ENCODE data around the gene LRRC2. TPM values are rescaled to one million over a fixed set of nuclear protein-coding genes. Genes with fewer than 3 reads are reported as not detected.
"Not testable (repeated sequence)": the region's sequence is repeated elsewhere in the genome, so short reads cannot be mapped to it uniquely, and the experiment has no call there.

LRRC2 gene
- total RNA-seq, 2 donors from 2014 or later, result 7.0 to 29.7 TPM

DNA sequence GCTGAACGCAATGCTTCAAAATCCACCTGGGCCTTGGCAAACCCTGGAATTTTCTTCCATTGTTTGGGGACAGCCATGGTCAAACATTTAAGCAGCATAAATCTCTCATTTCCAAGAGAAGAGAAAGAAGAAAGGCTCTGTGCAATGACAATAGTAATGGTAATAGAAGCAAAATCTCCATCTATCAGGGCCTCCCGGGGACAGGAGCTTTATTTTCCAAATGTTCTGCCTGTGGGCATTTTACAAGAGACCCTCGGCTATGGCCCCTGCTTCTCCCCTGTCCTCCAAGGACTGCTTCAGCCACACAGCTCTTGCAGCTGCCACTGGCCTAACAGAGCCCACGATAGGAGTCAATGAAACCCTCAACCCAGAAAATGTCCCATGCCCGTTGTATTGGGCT, 33.5 kb upstream of the LRRC2 start:
- TF ChIP-seq, protein P1, sequence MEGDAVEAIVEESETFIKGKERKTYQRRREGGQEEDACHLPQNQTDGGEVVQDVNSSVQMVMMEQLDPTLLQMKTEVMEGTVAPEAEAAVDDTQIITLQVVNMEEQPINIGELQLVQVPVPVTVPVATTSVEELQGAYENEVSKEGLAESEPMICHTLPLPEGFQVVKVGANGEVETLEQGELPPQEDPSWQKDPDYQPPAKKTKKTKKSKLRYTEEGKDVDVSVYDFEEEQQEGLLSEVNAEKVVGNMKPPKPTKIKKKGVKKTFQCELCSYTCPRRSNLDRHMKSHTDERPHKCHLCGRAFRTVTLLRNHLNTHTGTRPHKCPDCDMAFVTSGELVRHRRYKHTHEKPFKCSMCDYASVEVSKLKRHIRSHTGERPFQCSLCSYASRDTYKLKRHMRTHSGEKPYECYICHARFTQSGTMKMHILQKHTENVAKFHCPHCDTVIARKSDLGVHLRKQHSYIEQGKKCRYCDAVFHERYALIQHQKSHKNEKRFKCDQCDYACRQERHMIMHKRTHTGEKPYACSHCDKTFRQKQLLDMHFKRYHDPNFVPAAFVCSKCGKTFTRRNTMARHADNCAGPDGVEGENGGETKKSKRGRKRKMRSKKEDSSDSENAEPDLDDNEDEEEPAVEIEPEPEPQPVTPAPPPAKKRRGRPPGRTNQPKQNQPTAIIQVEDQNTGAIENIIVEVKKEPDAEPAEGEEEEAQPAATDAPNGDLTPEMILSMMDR (IDR thresholded peaks at IDR 0.05), result no peak
- no peaks in the 10 kb centered on the region for H3K9me3 ChIP-seq
- no peaks in the 10 kb centered on the region for H3K27me3 ChIP-seq
- no peak overlapping the region for H3K27ac ChIP-seq
- no peaks in the 10 kb centered on the region for H3K36me3 ChIP-seq
- H3K4me3 ChIP-seq, result no peak overlapping the region
- H3K4me1 ChIP-seq, result no peaks in the 10 kb centered on the region
- DNase-seq (ENCODE audit: low spot score), result no peak

DNA sequence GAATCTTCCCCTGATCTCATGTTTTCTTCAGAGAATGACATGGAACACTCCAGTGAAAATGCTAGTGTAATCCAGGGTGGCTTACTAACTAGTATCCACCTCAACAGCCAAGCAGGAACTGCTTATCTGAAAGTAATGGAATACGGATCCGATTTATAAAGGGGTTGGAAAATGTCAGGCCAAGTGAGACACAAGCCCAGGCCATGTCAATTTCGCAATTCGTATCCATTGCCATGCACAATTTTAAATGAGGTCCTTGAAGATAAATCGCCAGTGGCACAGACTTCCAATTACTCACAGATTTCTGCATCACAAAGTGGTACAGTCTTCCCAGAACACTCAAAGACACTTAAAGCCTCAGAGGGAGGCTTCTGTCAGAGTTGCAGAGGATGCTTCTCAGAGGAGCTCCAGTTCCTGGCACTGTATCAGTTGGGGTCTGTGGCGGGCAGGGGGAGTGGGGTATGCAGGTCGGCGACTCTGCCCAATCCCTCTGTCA, 29.8 kb upstream of the LRRC2 start:
- H3K4me3 ChIP-seq, result no peak overlapping the region
- H3K27ac ChIP-seq, result no peak overlapping the region
- H3K36me3 ChIP-seq, result no peaks in the 10 kb centered on the region

DNA sequence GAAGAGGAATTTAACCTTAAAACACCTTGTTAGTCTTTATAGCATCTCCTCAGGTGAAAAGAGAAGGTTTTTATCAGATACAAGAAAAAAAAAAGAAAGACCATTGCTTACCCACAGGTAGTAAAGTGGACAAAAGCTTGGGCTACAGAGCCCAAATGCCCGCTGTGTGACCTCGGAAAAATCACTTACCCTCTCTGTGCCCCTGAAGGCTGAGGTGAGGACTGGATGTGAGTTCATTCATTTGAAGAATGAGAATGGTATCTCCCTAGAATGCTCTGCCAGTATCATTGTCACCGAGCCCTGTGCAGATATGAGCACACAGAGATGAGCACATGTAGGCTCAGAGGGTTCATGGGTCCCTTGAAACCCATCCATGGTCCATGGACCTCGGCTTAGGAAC, 28.6 kb upstream of the LRRC2 start:
- Histone ChIP-seq H3K27me3 (no peaks in the 10 kb centered on the region), H3K36me3 (no peaks in the 10 kb centered on the region), H3K4me3 (no peak overlapping the region), H3K9me3 (no peaks in the 10 kb centered on the region), H3K27ac (no peak overlapping the region), H3K4me1 (no peaks in the 10 kb centered on the region)
- TF ChIP-seq, protein P1 (IDR thresholded peaks at IDR 0.05), result no peak
- DNase-seq (ENCODE audit: low spot score), result no peak

More for the DNA sequence above, 29.8 kb upstream of the LRRC2 start:
- no peak for DNase-seq (ENCODE audit: low spot score)
- no peaks in the 10 kb centered on the region for H3K9me3 ChIP-seq
- TF ChIP-seq, protein P1 (IDR thresholded peaks at IDR 0.05), result no peak
- H3K4me1 ChIP-seq, result no peaks in the 10 kb centered on the region
- no peaks in the 10 kb centered on the region for H3K27me3 ChIP-seq

DNA sequence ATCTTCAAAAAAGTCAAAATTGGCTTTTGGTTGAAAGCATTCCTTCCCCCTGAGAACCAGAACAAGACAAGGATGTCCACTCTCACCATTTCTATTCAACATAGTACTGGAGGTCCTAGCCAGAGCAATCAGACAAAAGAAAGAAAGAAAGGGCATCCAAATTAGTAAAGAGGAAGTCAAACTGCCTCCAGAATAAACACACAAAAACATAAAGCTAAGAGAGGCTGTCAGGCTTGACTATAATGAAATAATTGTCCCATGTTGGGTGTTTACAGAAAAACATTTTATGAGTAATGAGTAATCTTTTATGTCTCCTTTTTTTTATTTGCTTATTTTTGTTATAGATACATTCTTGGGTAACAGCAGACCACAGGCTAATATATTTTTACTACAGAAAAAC, 27.9 kb upstream of the LRRC2 start:
- TF ChIP-seq, protein P1 (IDR thresholded peaks at IDR 0.05), result no peak

DNA sequence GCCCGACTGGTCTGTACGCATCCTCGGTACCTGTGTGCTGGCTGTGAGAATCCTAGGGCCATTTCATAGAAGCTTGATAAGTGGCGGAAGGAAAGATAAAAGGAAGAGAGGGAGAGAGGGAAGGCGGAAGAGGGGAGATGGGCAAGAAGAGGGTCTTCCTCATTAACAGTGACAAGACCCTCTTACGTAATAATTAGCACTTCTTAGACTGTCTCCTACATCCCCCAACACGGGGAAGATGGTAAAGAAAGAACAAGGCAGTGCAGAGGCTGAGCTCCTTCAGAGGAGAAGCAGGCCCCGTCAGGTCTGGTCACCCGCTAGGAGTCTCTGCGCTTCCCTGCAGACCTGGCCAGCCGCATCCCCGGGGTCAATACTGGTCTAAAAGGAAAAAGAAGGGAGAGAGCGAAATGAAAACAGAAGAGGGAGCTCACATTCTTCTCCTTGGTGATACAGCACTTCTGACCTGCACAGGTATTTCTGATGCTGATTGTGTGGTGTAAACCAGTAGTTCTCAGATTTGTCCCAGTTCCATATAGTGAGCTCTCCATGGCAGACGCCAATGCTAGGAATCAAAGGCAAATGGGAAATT, 27.3 kb upstream of the LRRC2 start:
- H3K9me3 ChIP-seq, result no peaks in the 10 kb centered on the region
- DNase-seq (ENCODE audit: low spot score), result no peak
- H3K4me3 ChIP-seq, result no peak overlapping the region
- TF ChIP-seq, protein P1 (IDR thresholded peaks at IDR 0.05), result no peak
- H3K36me3 ChIP-seq, result no peaks in the 10 kb centered on the region
- H3K27me3 ChIP-seq, result no peaks in the 10 kb centered on the region
- H3K4me1 ChIP-seq, result no peaks in the 10 kb centered on the region
- no peak overlapping the region for H3K27ac ChIP-seq

More for the DNA sequence above, 27.9 kb upstream of the LRRC2 start:
- DNase-seq (ENCODE audit: low spot score), result no peak
- H3K27ac ChIP-seq, result no peak overlapping the region
- H3K9me3 ChIP-seq, result no peaks in the 10 kb centered on the region
- H3K4me1 ChIP-seq, result no peaks in the 10 kb centered on the region
- H3K27me3 ChIP-seq, result no peaks in the 10 kb centered on the region
- H3K4me3 ChIP-seq, result no peak overlapping the region
- H3K36me3 ChIP-seq, result no peaks in the 10 kb centered on the region

DNA sequence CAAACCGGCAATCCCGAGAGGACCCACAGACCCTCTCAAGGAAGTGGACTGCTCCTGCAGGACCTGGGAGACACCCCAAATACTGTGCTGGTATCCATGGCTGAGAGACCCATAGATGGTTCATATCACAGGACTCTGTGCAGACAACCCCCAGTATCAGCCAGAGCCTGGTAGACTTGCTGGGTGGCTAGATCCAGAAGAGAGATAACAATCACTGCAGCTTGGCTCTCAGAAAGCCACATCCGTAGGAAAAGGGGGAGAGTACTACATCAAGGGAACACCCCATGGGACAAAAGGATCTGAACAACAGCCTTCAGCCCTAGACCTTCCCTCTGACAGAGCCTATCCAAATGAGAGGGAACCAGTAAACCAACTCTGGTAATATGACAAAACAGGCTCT, 21.2 kb upstream of the LRRC2 start:
- not testable (repeated sequence) for H3K4me1 ChIP-seq, H3K4me3 ChIP-seq, H3K9me3 ChIP-seq, H3K27ac ChIP-seq, H3K36me3 ChIP-seq, H3K27me3 ChIP-seq
- DNase-seq (ENCODE audit: low spot score), result peak; percentile 21
